Measurements from ENCODE around the gene MGAT3.

- TF ChIP-seq CTCF (IDR thresholded peaks at IDR 0.05) (no peak), POLR2A (IDR thresholded peaks at IDR 0.05) (no peak)
Observed at GRCh38 chr22:39488563-39489083, 31.8 kb downstream of the MGAT3 start.

Measured in adrenal gland (tissue), 5 donors.